ENCODE results near the gene CDH12.

DNA sequence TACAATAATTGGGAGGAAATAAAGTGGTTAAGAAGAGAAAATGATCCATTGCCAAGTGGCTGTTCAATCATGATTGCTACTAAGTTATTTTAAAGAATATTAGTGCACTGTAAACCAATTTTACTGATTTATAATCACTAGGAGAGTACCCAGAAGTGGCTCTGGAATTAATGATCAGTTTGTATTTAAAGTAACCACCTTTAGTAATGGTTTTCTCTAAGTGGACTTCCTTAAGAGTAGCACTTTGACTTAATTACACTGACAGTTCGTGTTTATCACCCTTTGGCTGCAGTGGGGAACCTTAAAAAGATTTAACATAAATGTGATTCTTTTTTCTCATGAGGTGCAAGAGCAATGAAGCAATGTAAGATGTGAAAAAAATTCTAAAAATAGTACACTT, 310.8 kb downstream of the CDH12 start:
- TF ChIP-seq CTCF (IDR thresholded peaks at IDR 0.05): no peak
- no peak for TF ChIP-seq POLR2A (IDR thresholded peaks at IDR 0.05)

Data from lower leg skin (tissue), 3 donors.